Immature natural killer cell (primary cell): Measurements from ENCODE around the gene ISG20L2. TPM values are rescaled to one million over a fixed set of nuclear protein-coding genes. Genes with fewer than 3 reads are reported as not detected.

Experiments used
- DNase-seq, 3 donors: peaks; one replicate each; pipeline ENCODE4 v3.0.0; 2022; ENCODE audit warnings: mixed read lengths in 1 of 3
- H3K27ac Mint-ChIP-seq, 6 donors: one replicate each; pipeline ENCODE4 v1.8.0; 2020; ENCODE audit warnings: mixed read lengths in 6 of 6, mild to moderate bottlenecking in 5 of 6, inconsistent platforms in 4 of 6, moderate library complexity in 3 of 6
- H3K27me3 Mint-ChIP-seq, 3 donors: one replicate each; pipeline ENCODE4 v1.8.0; 2020 to 2021; ENCODE audit warnings: low read depth in 3 of 3, mild to moderate bottlenecking in 3 of 3, mixed read lengths in 3 of 3, moderate library complexity in 3 of 3, inconsistent platforms in 1 of 3
- H3K36me3 Mint-ChIP-seq, 3 donors: one replicate each; pipeline ENCODE4 v1.8.0; 2020; ENCODE audit warnings: mixed read lengths in 3 of 3, inconsistent platforms in 2 of 3, mild to moderate bottlenecking in 2 of 3
- H3K4me1 Mint-ChIP-seq, 2 donors: one replicate each; pipeline ENCODE4 v1.8.0; 2020; ENCODE audit warnings: inconsistent platforms in 2 of 2, mild to moderate bottlenecking in 2 of 2, mixed read lengths in 2 of 2, moderate library complexity in 1 of 2
- H3K4me3 Mint-ChIP-seq, 5 donors: one replicate each; pipeline ENCODE4 v1.8.0; 2020; ENCODE audit warnings: mild to moderate bottlenecking in 5 of 5, mixed read lengths in 5 of 5, inconsistent platforms in 3 of 5, moderate library complexity in 3 of 5
- H3K9me3 Mint-ChIP-seq, 6 donors: one replicate each; pipeline ENCODE4 v1.8.0; 2020; ENCODE audit warnings: mild to moderate bottlenecking in 6 of 6, mixed read lengths in 6 of 6, inconsistent platforms in 4 of 6, moderate library complexity in 3 of 6
- polyA plus RNA-seq, 3 donors: library from polyadenylated mRNA; unstranded; fragments of 300-500 nt; fragmentation: Illumina TruSeq; gene quantifications; one replicate each; pipeline ENCODE4 v1.2.3, GENCODE V29; 2021

Gene ISG20L2
- polyA plus RNA-seq, 3 donors from 2014 or later, result 9.3 to 34.1 (median 15.8) TPM

- H3K27ac Mint-ChIP-seq, result no peak within 1 kb of the TSS
- no peak for DNase-seq
- H3K4me1 Mint-ChIP-seq, result peaks cover 5 to 8% of the 10 kb centered on the region in 2 donors
- H3K27me3 Mint-ChIP-seq, result peaks cover 17 to 23% (median 20%) of the 10 kb centered on the region in 3 donors
- H3K4me3 Mint-ChIP-seq, result no peak within 1 kb of the TSS
- no peaks in the 10 kb centered on the region for H3K36me3 Mint-ChIP-seq
- H3K9me3 Mint-ChIP-seq, result peaks cover 0 to 2% (median 0%) of the 10 kb centered on the region in 6 donors
Observed at GRCh38 chr1:156676820-156677615, 51.5 kb downstream of the ISG20L2 start, which contains the start of gene NES. Gene NES (minus strand): TSS chr1:156677407. CDS start chr1:156677264, 143 bp downstream.

GRCh38 chr1:156676114-156676819, 52.3 kb downstream of the ISG20L2 start:
- Mint-ChIP-seq H3K9me3 (peaks cover 0 to 2% (median 0%) of the 10 kb centered on the region in 6 donors), H3K27ac (no peak overlapping the region), H3K4me1 (peaks cover 5 to 8% of the 10 kb centered on the region in 2 donors), H3K36me3 (no peaks in the 10 kb centered on the region), H3K4me3 (no peak overlapping the region), H3K27me3 (peaks cover 18 to 20% (median 20%) of the 10 kb centered on the region in 3 donors)
- DNase-seq, result no peak

- H3K9me3 Mint-ChIP-seq, result peaks cover 0 to 2% (median 0%) of the 10 kb centered on the region in 6 donors
- H3K27ac Mint-ChIP-seq, result no peak overlapping the region
- H3K27me3 Mint-ChIP-seq, result peaks cover 18 to 21% (median 19%) of the 10 kb centered on the region in 3 donors
- no peak overlapping the region for H3K4me3 Mint-ChIP-seq
- no peak for DNase-seq
- H3K4me1 Mint-ChIP-seq, result peaks cover 5 to 8% of the 10 kb centered on the region in 2 donors
- no peaks in the 10 kb centered on the region for H3K36me3 Mint-ChIP-seq
Observed at GRCh38 chr1:156675210-156676113, 53.1 kb downstream of the ISG20L2 start.

GRCh38 chr1:156673387-156674121, 55.0 kb downstream of the ISG20L2 start:
- Mint-ChIP-seq H3K9me3 (peaks cover 0 to 2% (median 0%) of the 10 kb centered on the region in 6 donors), H3K36me3 (no peaks in the 10 kb centered on the region), H3K4me1 (peaks cover 5 to 8% of the 10 kb centered on the region in 2 donors), H3K4me3 (no peak overlapping the region), H3K27ac (no peak overlapping the region), H3K27me3 (peaks cover 13 to 21% (median 16%) of the 10 kb centered on the region in 3 donors)
- no peak for DNase-seq

Other genes starting within 250 kb of the ISG20L2 start
- 10 to 100 TPM in 1 of 3 donors, 1 to 10 TPM in 2; 5.0 to 22.8 (median 6.0) TPM for gene MEF2D, start 228.0 kb downstream of the ISG20L2 start, polyA plus RNA-seq
- gene IQGAP3, start 156.2 kb downstream of the ISG20L2 start, polyA plus RNA-seq, result not detected
- gene TTC24, start 149.0 kb downstream of the ISG20L2 start, polyA plus RNA-seq, result 1 to 10 TPM in 1 of 3 donors, under 1 TPM in 2; 0.40 to 1.1 (median 0.72) TPM
- gene NAXE, start 137.0 kb downstream of the ISG20L2 start, polyA plus RNA-seq, result 100 to 1,000 TPM; 141 to 239 (median 202) TPM
- 10 to 100 TPM in 2 of 3 donors, 1 to 10 TPM in 1; 7.7 to 42.2 (median 15.9) TPM for gene GPATCH4, start 127.3 kb downstream of the ISG20L2 start, polyA plus RNA-seq
- not detected for gene HAPLN2, start 109.4 kb downstream of the ISG20L2 start, polyA plus RNA-seq
- under 1 TPM in 1 of 3 donors, not detected in 2; 0.35 TPM for gene BCAN, start 86.6 kb downstream of the ISG20L2 start, polyA plus RNA-seq
- not detected for gene NES, start 51.4 kb downstream of the ISG20L2 start, polyA plus RNA-seq
- not detected for gene CRABP2, start 23.2 kb downstream of the ISG20L2 start, polyA plus RNA-seq
- gene METTL25B, start 297 bp downstream of the ISG20L2 start, polyA plus RNA-seq, result 1 to 10 TPM; 4.1 to 6.3 (median 4.4) TPM
- gene MRPL24, start 12.3 kb upstream of the ISG20L2 start, polyA plus RNA-seq, result 100 to 1,000 TPM in 1 of 3 donors, 10 to 100 TPM in 2; 75.4 to 126 (median 88.2) TPM
- gene HDGF, start 22.9 kb upstream of the ISG20L2 start, polyA plus RNA-seq, result 10 to 100 TPM; 27.5 to 35.4 (median 32.4) TPM
- 10 to 100 TPM; 25.9 to 55.6 (median 32.8) TPM for gene PRCC, start 38.8 kb upstream of the ISG20L2 start, polyA plus RNA-seq
- 100 to 1,000 TPM in 1 of 3 donors, 10 to 100 TPM in 2; 76.4 to 139 (median 84.1) TPM for gene SH2D2A, start 88.1 kb upstream of the ISG20L2 start, polyA plus RNA-seq
- not detected for gene INSRR, start 130.4 kb upstream of the ISG20L2 start, polyA plus RNA-seq
- under 1 TPM in 1 of 3 donors, not detected in 2; 0.71 TPM for gene NTRK1, start 132.1 kb upstream of the ISG20L2 start, polyA plus RNA-seq
- under 1 TPM in 1 of 3 donors, not detected in 2; 0.28 TPM for gene PEAR1, start 165.0 kb upstream of the ISG20L2 start, polyA plus RNA-seq
- not detected for gene LRRC71, start 191.9 kb upstream of the ISG20L2 start, polyA plus RNA-seq